GM10266 (cell line): ENCODE measurements around the gene PGLYRP2.

Experiments used
- DNase-seq: peaks from one replicate; pipeline ENCODE4 v3.0.0; 2012; ENCODE audit errors: extremely low spot score
- TF ChIP-seq, protein P1 (sequence below): IDR thresholded peaks from 2 replicates; pipeline ENCODE4 v1.5.1; 2012; ENCODE audit warnings: mild to moderate bottlenecking, low read depth; ENCODE audit not compliant: control insufficient read depth, insufficient read depth; ENCODE audit errors: missing control alignments

PGLYRP2 gene

DNA sequence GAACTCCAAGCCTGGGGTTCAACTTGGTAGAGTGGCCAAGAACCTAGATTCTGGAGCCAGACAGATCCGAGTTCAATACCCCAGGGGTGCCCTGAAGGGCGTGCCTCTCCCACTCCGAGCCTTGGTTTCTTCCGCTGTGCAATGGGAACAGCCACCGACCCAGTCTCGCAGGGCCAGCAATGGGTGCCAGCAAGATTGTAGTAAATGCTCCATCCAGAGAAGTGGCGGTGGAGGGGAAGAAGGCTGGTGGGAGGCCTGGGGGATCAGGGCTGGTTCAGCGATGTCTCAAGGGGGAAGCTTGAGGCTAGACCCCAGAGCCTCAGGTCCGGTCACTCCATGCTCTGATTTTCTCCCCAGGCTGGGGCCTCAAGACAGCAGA, 34.1 kb downstream of the PGLYRP2 start:
- TF ChIP-seq, protein P1, sequence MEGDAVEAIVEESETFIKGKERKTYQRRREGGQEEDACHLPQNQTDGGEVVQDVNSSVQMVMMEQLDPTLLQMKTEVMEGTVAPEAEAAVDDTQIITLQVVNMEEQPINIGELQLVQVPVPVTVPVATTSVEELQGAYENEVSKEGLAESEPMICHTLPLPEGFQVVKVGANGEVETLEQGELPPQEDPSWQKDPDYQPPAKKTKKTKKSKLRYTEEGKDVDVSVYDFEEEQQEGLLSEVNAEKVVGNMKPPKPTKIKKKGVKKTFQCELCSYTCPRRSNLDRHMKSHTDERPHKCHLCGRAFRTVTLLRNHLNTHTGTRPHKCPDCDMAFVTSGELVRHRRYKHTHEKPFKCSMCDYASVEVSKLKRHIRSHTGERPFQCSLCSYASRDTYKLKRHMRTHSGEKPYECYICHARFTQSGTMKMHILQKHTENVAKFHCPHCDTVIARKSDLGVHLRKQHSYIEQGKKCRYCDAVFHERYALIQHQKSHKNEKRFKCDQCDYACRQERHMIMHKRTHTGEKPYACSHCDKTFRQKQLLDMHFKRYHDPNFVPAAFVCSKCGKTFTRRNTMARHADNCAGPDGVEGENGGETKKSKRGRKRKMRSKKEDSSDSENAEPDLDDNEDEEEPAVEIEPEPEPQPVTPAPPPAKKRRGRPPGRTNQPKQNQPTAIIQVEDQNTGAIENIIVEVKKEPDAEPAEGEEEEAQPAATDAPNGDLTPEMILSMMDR: no peak
- DNase-seq: no peak

DNA sequence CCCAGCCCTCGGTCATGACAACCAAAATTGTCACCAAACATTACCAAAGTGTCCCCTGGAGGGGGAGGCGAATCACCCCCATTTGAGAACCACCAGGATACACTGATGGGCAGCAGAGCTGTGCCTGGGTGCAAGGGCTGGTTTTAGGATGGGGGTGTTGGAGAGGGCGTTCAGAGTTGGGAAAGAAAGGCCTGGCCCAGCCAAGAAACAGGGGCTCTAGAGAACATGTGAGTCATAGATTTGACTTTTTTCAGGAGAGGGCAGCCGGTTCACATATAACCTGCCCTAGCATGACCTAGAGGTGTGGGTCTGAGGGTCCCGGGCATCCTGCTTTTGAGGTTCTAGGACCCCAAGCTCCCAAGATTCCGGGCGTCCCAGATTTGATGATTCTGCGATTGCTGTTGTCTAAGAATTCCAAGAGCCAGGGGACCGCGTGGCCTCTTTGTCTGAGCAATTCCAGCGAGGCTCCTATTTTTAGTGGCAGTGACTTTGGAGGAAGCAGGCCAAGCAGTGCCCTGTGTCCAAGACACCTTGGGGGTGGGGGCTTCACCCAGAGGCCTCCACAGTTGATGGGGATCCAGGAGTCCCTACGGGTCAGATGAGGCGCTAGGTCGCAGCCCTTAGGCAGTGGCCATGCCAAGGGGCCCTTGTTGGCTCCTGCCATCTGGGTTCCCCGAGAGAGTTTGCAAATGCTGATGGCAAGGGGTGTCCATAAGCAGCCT, 34.6 kb downstream of the PGLYRP2 start:
- TF ChIP-seq, protein P1: no peak
- no peak for DNase-seq

DNA sequence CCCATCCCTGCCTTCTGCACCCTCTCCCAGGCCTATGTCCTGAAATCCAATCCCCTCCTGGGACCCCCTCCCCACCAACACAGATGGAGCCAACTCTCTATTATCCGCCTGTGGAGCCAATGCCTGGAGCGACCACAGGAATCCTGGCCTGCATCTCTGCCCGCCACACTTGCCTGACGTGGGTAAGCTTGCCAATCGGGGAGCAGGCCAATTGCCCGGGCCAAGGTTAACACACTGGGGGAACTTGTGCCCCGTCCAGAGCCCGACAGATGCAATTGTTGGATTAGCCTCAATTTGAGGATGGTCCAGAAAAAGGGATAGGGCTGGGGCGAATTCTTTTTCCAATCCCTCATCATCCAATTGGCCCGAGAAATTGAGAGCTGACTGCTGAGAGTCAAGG, 35.5 kb downstream of the PGLYRP2 start:
- TF ChIP-seq, protein P1: no peak
- no peak for DNase-seq

DNA sequence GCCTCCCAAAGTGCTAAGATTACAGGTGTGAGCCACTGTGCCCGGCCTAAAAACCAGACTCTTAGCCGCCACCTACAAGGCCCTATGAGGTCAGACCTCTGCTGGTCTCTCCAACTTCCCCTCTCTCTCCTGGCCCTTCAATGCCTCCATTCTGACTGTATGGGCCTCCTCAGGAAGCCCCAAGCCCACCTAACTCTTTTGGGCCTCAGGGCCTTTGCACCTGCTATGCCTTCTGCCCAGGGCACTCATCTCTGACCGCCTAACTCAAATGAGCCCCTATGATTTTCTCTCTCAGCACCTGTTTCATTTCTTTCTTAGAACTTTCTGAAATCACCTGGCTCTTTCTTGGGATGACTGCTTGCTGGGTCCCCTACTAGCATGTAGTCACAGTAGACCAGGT, 36.0 kb downstream of the PGLYRP2 start:
- TF ChIP-seq, protein P1: no peak
- DNase-seq: no peak

DNA sequence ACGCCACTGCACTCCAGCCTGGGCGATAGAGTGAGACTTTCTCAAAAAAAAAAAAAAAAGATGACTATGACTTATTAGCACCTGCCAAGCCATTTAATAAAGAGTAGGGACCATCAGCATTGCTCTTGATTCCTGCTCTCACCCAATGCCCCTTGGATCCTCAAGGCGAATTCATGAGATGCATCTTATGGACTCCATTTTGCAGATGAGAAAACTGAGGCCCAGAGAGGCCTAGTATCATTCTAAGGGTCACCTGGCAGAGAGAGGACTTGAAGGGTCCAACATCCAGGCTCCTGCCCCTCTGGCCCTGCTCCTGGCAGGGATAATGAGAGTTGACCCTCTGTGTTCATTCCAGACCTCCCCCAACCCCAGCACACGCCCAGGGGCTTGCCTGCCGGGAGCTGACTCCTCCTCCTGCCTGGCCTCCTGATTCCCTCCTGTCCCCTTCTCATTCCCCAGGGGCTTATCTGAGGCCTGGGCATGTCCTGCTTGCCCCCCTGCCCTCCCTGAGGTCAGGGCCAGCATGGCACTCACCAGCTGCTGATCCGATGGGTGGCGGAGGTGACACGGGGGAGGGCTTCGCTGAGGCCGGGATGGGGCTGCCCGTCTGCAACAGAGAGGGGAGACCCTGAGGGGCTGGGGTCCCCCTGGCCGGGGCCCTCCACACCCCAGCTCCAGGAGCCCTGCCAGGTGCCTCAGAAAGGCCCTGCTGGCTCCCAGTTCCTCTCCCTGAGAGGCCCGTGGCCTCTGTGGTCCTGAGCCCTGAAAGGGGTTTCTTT, 37.0 kb downstream of the PGLYRP2 start:
- no peak for DNase-seq
- TF ChIP-seq, protein P1: no peak

DNA sequence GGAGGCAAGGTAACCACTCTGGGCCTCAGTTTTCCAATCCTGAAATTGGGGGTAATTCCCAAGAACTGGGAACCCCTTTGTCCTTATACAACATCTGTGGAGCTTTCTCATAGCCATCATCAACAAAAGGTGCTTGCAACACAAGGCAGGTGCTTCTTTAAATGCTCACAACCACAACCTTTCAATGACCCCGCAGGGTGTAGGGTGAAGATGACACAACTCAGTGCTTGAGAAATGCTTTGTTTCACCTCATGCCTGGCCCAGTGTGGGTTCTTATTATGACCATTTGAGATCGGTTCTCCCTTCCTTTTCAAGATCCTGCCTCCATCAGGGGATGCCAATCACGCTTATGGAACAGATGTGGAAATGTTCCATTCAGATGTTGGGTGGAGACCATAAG, 38.0 kb downstream of the PGLYRP2 start:
- DNase-seq: no peak

More for the DNA sequence above, 38.0 kb downstream of the PGLYRP2 start:
- TF ChIP-seq, protein P1: no peak
